Thymus (tissue), 11 donors: ENCODE data around the gene B3GNT3. TPM values are rescaled to one million over a fixed set of nuclear protein-coding genes. Genes with fewer than 3 reads are reported as not detected.
A peak's percentile ranks its signal among the peaks of the same experiment; 100 is the strongest.

Experiments used
- DNase-seq, 9 donors: peaks; one replicate each; pipeline ENCODE4 v3.0.0-alpha.2; 2013; ENCODE audit warnings: low spot score in 9 of 9, low read depth in 6 of 9, missing footprints in 1 of 9
- H3K27ac ChIP-seq, 2 donors: one replicate each; pipeline ENCODE4 v1.5.1; 2013; ENCODE audit warnings: control low read depth in 1 of 2, low read depth in 1 of 2, low read length in 1 of 2, mild to moderate bottlenecking in 1 of 2, moderate library complexity in 1 of 2
- H3K27me3 ChIP-seq, 2 donors: one replicate each; pipeline ENCODE4 v1.5.1; 2013; ENCODE audit warnings: low read length in 1 of 2; ENCODE audit not compliant: control insufficient read depth in 2 of 2, insufficient read depth in 1 of 2
- H3K36me3 ChIP-seq, 2 donors: one replicate each; pipeline ENCODE4 v1.5.1; 2013; ENCODE audit warnings: low read length in 1 of 2, mild to moderate bottlenecking in 1 of 2, moderate library complexity in 1 of 2; ENCODE audit not compliant: control insufficient read depth in 2 of 2, insufficient read depth in 2 of 2
- H3K4me1 ChIP-seq, 2 donors: one replicate each; pipeline ENCODE4 v1.5.1; 2013; ENCODE audit warnings: low read length in 2 of 2; ENCODE audit not compliant: control insufficient read depth in 2 of 2, insufficient read depth in 2 of 2
- H3K4me3 ChIP-seq, 2 donors: one replicate each; pipeline ENCODE4 v1.5.1; 2013; ENCODE audit warnings: low read length in 2 of 2, control low read depth in 1 of 2, mild to moderate bottlenecking in 1 of 2
- H3K9me3 ChIP-seq, 2 donors: one replicate each; pipeline ENCODE4 v1.5.1; 2013; ENCODE audit warnings: low read length in 1 of 2, mild to moderate bottlenecking in 1 of 2; ENCODE audit not compliant: control insufficient read depth in 2 of 2, insufficient read depth in 1 of 2
- WGBS: extraction: QIAGEN DNeasy Blood & Tissue Kit; methylation state at CpG from one replicate; pipeline ENCODE4 v1.1.7; 2013; 5-methylcytosine and 5-hydroxymethylcytosine counted together
- polyA plus RNA-seq: library from polyadenylated mRNA; stranded (reverse); fragments of 200-250 nt; gene quantifications from one replicate; pipeline ENCODE4 v1.2.3, GENCODE V29; 2013
- total RNA-seq: library from RNA; stranded (reverse); fragments of 120-200 nt; gene quantifications from one replicate; pipeline ENCODE4 v1.2.4, GENCODE V29; 2013
- donor health status: healthy.

The B3GNT3 gene
- total and polyA plus RNA-seq, 2 donors = 0.14 to 1.0 TPM

GRCh38 chr19:17753976-17754375 is 41.0 kb upstream of the B3GNT3 start:
- H3K36me3 ChIP-seq = peaks cover 10 to 22% of the 10 kb centered on the region in 2 donors
- DNase-seq = no peak
- H3K4me1 ChIP-seq = peaks cover 30 to 63% of the 10 kb centered on the region in 2 donors
- H3K27ac ChIP-seq = no peak overlapping the region
- H3K9me3 ChIP-seq = no peaks in the 10 kb centered on the region
- 92% methylated on average over 9 of the region's 9 CpGs for WGBS
- no peaks in the 10 kb centered on the region for H3K27me3 ChIP-seq
- no peak overlapping the region for H3K4me3 ChIP-seq

- peak in 1 of 9 donors; percentile 13 for DNase-seq
- Histone ChIP-seq H3K9me3 (no peaks in the 10 kb centered on the region), H3K36me3 (peaks cover 10 to 22% of the 10 kb centered on the region in 2 donors), H3K27ac (peak overlapping the region; percentile 31 to 80), H3K4me3 (no peak overlapping the region), H3K27me3 (no peaks in the 10 kb centered on the region), H3K4me1 (peaks cover 25 to 54% of the 10 kb centered on the region in 2 donors)
- 95% methylated on average over 5 of the region's 5 CpGs for WGBS
Observed at GRCh38 chr19:17754634-17755442, 40.1 kb upstream of the B3GNT3 start.

GRCh38 chr19:17755443-17755890 is 39.5 kb upstream of the B3GNT3 start:
- 97% methylated on average over 1 of the region's 1 CpG for WGBS
- DNase-seq = no peak
- no peaks in the 10 kb centered on the region for H3K27me3 ChIP-seq
- no peaks in the 10 kb centered on the region for H3K9me3 ChIP-seq
- H3K4me3 ChIP-seq = no peak overlapping the region
- H3K36me3 ChIP-seq = peaks cover 11 to 22% of the 10 kb centered on the region in 2 donors
- H3K4me1 ChIP-seq = peaks cover 23 to 49% of the 10 kb centered on the region in 2 donors
- peak overlapping the region; percentile 31 to 80 for H3K27ac ChIP-seq

GRCh38 chr19:17755977-17756670 is 38.8 kb upstream of the B3GNT3 start:
- H3K36me3 ChIP-seq = peaks cover 15 to 26% of the 10 kb centered on the region in 2 donors
- DNase-seq = peak; percentile 78 to 96 (median 92)
- 82% methylated on average over 12 of the region's 12 CpGs for WGBS
- H3K9me3 ChIP-seq = no peaks in the 10 kb centered on the region
- H3K4me3 ChIP-seq = no peak overlapping the region
- peaks cover 20 to 42% of the 10 kb centered on the region in 2 donors for H3K4me1 ChIP-seq
- H3K27ac ChIP-seq = peak overlapping the region in 1 of 2 donors; percentile 80
- no peaks in the 10 kb centered on the region for H3K27me3 ChIP-seq

GRCh38 chr19:17757125-17757524 is 37.8 kb upstream of the B3GNT3 start:
- Histone ChIP-seq H3K4me1 (peaks cover 13 to 33% of the 10 kb centered on the region in 2 donors), H3K27me3 (no peaks in the 10 kb centered on the region), H3K36me3 (peaks cover 15 to 26% of the 10 kb centered on the region in 2 donors), H3K9me3 (no peaks in the 10 kb centered on the region), H3K4me3 (no peak overlapping the region), H3K27ac (no peak overlapping the region)
- 94% methylated on average over 9 of the region's 9 CpGs for WGBS
- no peak for DNase-seq

GRCh38 chr19:17758515-17758914 is 36.4 kb upstream of the B3GNT3 start:
- Histone ChIP-seq H3K27ac (no peak overlapping the region), H3K9me3 (no peaks in the 10 kb centered on the region), H3K4me3 (no peak overlapping the region), H3K27me3 (no peaks in the 10 kb centered on the region), H3K36me3 (peaks cover 27 to 36% of the 10 kb centered on the region in 2 donors), H3K4me1 (peaks cover 10 to 27% of the 10 kb centered on the region in 2 donors)
- DNase-seq = no peak
- WGBS = 96% methylated on average over 5 of the region's 5 CpGs

- Histone ChIP-seq H3K4me1 (peaks cover 4 to 6% of the 10 kb centered on the region in 2 donors), H3K9me3 (no peaks in the 10 kb centered on the region), H3K27ac (no peak overlapping the region), H3K27me3 (no peaks in the 10 kb centered on the region), H3K4me3 (no peak overlapping the region), H3K36me3 (peaks cover 45 to 49% of the 10 kb centered on the region in 2 donors)
- 97% methylated on average over 4 of the region's 4 CpGs for WGBS
- DNase-seq = no peak
Observed at GRCh38 chr19:17761148-17761547, 33.8 kb upstream of the B3GNT3 start.

GRCh38 chr19:17762505-17763229 is 32.3 kb upstream of the B3GNT3 start:
- DNase-seq = no peak
- no peaks in the 10 kb centered on the region for H3K27me3 ChIP-seq

More at GRCh38 chr19:17762505-17763229, 32.3 kb upstream of the B3GNT3 start:
- peaks cover 51 to 57% of the 10 kb centered on the region in 2 donors for H3K36me3 ChIP-seq
- WGBS = 94% methylated on average over 17 of the region's 17 CpGs
- no peaks in the 10 kb centered on the region for H3K9me3 ChIP-seq
- H3K4me3 ChIP-seq = no peak overlapping the region
- peaks cover 0 to 7% of the 10 kb centered on the region in 2 donors for H3K4me1 ChIP-seq
- no peak overlapping the region for H3K27ac ChIP-seq
